B cell (primary cell): ENCODE measurements around the gene ALG1L2. TPM values are rescaled to one million over a fixed set of nuclear protein-coding genes. Genes with fewer than 3 reads are reported as not detected.
"Not testable (repeated sequence)": the region's sequence is repeated elsewhere in the genome, so short reads cannot be mapped to it uniquely, and the experiment has no call there.

Experiments
- ATAC-seq: fragments of 200-7000 bp; cut with Tn5 transposase; one replicate; pipeline ENCODE4 v1.10.0; 2021; ENCODE audit warnings: low read depth, mild to moderate bottlenecking, moderate number of reproducible peaks, moderate library complexity
- CTCF ChIA-PET: fragments of 350-600 bp; sonication (Branson Sonifier 250); formaldehyde crosslinking; loops from one replicate; lab custom pipeline; 2021; ENCODE audit warnings: antibody characterized with exemption, inconsistent platforms; lab: Charles Lee
- POLR2A ChIA-PET: fragments of 350-600 bp; sonication (Branson Sonifier 250); formaldehyde crosslinking; loops from one replicate; lab custom pipeline; 2021; ENCODE audit warnings: antibody characterized with exemption; lab: Charles Lee
- DNase-seq: peaks from one replicate; pipeline ENCODE4 v3.0.0; 2013
- H2AFZ ChIP-seq: 2 replicates; pipeline ENCODE4 v1.6.1; 2012; ENCODE audit warnings: mild to moderate bottlenecking, low read depth, low read length; ENCODE audit not compliant: insufficient read depth, poor library complexity, severe bottlenecking
- H3K27ac ChIP-seq, 2 donors: 1 replicate in 1 of 2; 2 replicates in 1 of 2; pipeline ENCODE4 v1.5.1; 2012 to 2013; ENCODE audit warnings: low read length in 2 of 2, mild to moderate bottlenecking in 2 of 2, moderate library complexity in 1 of 2
- H3K27me3 ChIP-seq, 4 experiments: fragments of 200-600 bp in 1 of 4; sonication (generic) in 1 of 4; replicated peaks in 1 of 4; 1 replicate in 2 of 4; 2 replicates in 2 of 4; pipeline versions ENCODE4 v1.6.1 to v1.7.0; 2013 to 2016; ENCODE audit warnings: low read length in 3 of 4, mild to moderate bottlenecking in 2 of 4, mixed read lengths in 1 of 4, moderate library complexity in 1 of 4; ENCODE audit not compliant: insufficient read depth in 4 of 4, control insufficient read depth in 3 of 4; ENCODE audit errors: control extremely low read depth in 1 of 4
- H3K36me3 ChIP-seq, 2 experiments: replicated peaks in 1 of 2; 1 replicate in 1 of 2; 2 replicates in 1 of 2; pipeline versions ENCODE4 v1.6.1 to v1.7.1; 2013; ENCODE audit warnings: low read length in 1 of 2; ENCODE audit not compliant: insufficient read depth in 2 of 2, control insufficient read depth in 1 of 2; ENCODE audit errors: control extremely low read depth in 1 of 2, extremely low read depth in 1 of 2
- H3K4me1 ChIP-seq, 2 donors: fragments of 200-600 bp in 1 of 2; sonication (generic) in 1 of 2; 1 replicate in 1 of 2; 2 replicates in 1 of 2; pipeline versions ENCODE4 v1.5.1 to v1.6.1; 2013 to 2017; ENCODE audit warnings: low read length in 2 of 2; ENCODE audit not compliant: control insufficient read depth in 2 of 2, insufficient read depth in 2 of 2
- H3K4me2 ChIP-seq: replicated peaks from 2 replicates; pipeline ENCODE3; 2012; ENCODE audit warnings: mild to moderate bottlenecking, low read depth, low read length; ENCODE audit not compliant: poor library complexity, severe bottlenecking
- H3K4me3 ChIP-seq, 5 experiments: fragments of 200-600 bp in 1 of 5; sonication (generic) in 1 of 5; 1 replicate in 3 of 5; 2 replicates in 2 of 5; pipeline versions ENCODE4 v1.5.1 to v1.7.0; 2011 to 2016; ENCODE audit warnings: low read length in 4 of 5, mild to moderate bottlenecking in 4 of 5, low read depth in 2 of 5, control low read depth in 1 of 5, moderate library complexity in 1 of 5; ENCODE audit not compliant: insufficient read depth in 1 of 5; ENCODE audit errors: control extremely low read depth in 1 of 5, extremely low read depth in 1 of 5
- H3K79me2 ChIP-seq: fragments of 200-600 bp; sonication (generic); one replicate; pipeline ENCODE4 v1.6.0; 2016; ENCODE audit warnings: low read length; ENCODE audit not compliant: control insufficient read depth, insufficient read depth
- H3K9ac ChIP-seq: fragments of 200-600 bp; sonication (generic); 2 replicates; pipeline ENCODE4 v1.6.1; 2017; ENCODE audit warnings: mild to moderate bottlenecking, low read length, moderate library complexity
- H3K9me3 ChIP-seq, 3 donors: one replicate each; pipeline versions ENCODE4 v1.6.1 to v1.7.1; 2013; ENCODE audit warnings: low read length in 2 of 3; ENCODE audit not compliant: control insufficient read depth in 2 of 3, insufficient read depth in 1 of 3; ENCODE audit errors: control extremely low read depth in 1 of 3
- H4K20me1 ChIP-seq: 2 replicates; pipeline ENCODE4 v1.6.0; 2012; ENCODE audit warnings: mild to moderate bottlenecking, low read length; ENCODE audit not compliant: insufficient read depth, control insufficient read depth, poor library complexity, severe bottlenecking
- H3K27ac Mint-ChIP-seq: one replicate; pipeline ENCODE4 v1.8.0; 2021; ENCODE audit warnings: mixed read lengths
- H3K27me3 Mint-ChIP-seq: one replicate; pipeline ENCODE4 v1.8.0; 2021; ENCODE audit warnings: mixed read lengths
- H3K4me1 Mint-ChIP-seq: one replicate; pipeline ENCODE4 v1.8.0; 2021; ENCODE audit warnings: mixed read lengths
- H3K4me3 Mint-ChIP-seq: one replicate; pipeline ENCODE4 v1.8.0; 2021; ENCODE audit warnings: mixed read lengths
- H3K9me3 Mint-ChIP-seq: one replicate; pipeline ENCODE4 v1.8.0; 2022; ENCODE audit warnings: mixed read lengths; ENCODE audit not compliant: insufficient read depth
- WGBS: methylation state at CpG from one replicate; pipeline ENCODE4 v1.1.5; 2013; ENCODE audit warnings: missing lambda C conversion rate; ENCODE audit not compliant: insufficient coverage; 5-methylcytosine and 5-hydroxymethylcytosine counted together
- intact Hi-C: fragments of 100-400 bp; cut with micrococcal nuclease; formaldehyde crosslinking; loops from one replicate; pipeline ENCODE4 v1.10.0; 2022
- polyA plus RNA-seq: library from polyadenylated mRNA; depleted of rRNA; stranded (reverse); fragments of >200 nt; gene quantifications from 2 replicates; pipeline ENCODE4 v1.2.3, GENCODE V29; 2012
- total RNA-seq, 2 donors: library from RNA; stranded (reverse); fragments of 120-200 nt in 1 of 2; gene quantifications; 1 replicate in 1 of 2; 2 replicates in 1 of 2; pipeline versions ENCODE4 v1.2.3 to v1.2.4, GENCODE V29; 2013 to 2022

The ALG1L2 gene
- total and polyA plus RNA-seq, 2 donors (not counting 1 experiment from before 2014, with no cell fraction given): 8.8 TPM; not detected in 1

DNA sequence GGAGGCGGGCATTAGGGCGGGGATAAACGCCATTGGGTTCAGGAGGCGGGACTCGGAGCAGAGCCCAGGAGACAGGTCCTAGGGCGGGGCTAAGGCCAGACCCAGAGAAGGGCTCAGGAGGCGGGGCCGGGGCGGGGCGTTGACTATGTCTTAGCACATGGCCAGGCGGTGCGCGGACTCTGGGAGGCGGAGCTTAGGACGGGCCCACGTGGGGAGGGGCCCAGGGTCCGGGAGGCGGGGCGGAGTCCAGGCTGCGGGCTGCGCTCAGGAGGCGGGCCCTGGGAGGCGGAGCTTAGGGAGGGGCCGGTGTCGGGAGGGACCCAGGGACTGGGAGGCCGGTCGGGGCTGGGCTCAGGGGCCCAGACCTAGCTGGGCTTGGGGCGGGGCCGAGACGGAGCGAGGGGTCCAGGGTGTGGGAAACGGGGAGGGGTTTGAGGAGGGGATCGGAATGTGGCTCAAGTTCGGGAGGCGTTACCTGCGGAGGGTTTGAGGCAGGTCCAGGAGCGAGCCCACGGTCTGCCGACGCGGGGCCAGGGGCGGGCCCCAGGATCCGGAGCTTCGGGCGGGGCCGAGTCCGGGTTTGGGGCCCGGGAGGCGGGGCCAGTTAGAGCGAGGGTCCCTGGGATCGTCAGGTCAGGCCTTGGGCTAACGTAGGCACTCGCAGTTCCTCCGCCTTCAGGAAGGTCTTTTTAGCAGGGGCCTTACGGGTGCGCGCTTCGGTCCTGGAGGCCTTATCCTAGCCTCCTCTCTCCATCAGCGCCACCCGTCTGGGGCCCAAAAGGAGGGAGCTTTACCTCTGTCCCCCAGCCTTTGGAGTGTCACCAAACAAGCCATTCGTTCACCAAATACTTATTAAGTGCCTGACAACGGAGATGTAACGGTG lies 30.5 kb downstream of the ALG1L2 start:
- H3K4me1 ChIP-seq: peaks cover 0 to 10% of the 10 kb centered on the region in 2 donors
- peak overlapping the region; percentile 58 for H3K9ac ChIP-seq
- POLR2A ChIA-PET: interaction anchor here (0.7 kb wide), 1 partner anchor 781 kb away, joined by 3 read pairs; no protein-coding TSS in a partner anchor
- peak; percentile 95 for DNase-seq
- intact Hi-C loops: loop anchor here (1.0 to 10.0 kb wide), 6 partner anchors 18 to 915 kb away; partner anchors contain the start of genes ASTE1, NEK11 and PIK3R4
- Mint-ChIP-seq H3K4me1 (peaks cover 14% of the 10 kb centered on the region), H3K4me3 (peak overlapping the region; percentile 99), H3K27ac (peak overlapping the region; percentile 100)
- H3K79me2 ChIP-seq, H3K9me3 Mint-ChIP-seq, CTCF ChIA-PET, H4K20me1 ChIP-seq, H3K27me3 Mint-ChIP-seq, H3K9me3 ChIP-seq, H3K36me3 ChIP-seq, H3K27me3 ChIP-seq: not testable (repeated sequence)
- H2AFZ ChIP-seq: peak overlapping the region; percentile 91
- WGBS: 0% methylated on average over 52 of the region's 63 CpGs
- H3K27ac ChIP-seq: peak overlapping the region; percentile 88
- ATAC-seq: peak; percentile 44
- peak overlapping the region; percentile 64 for H3K4me2 ChIP-seq
- H3K4me3 ChIP-seq: peak overlapping the region in 4 of 5 experiments; percentile 69 to 86 (median 77)

DNA sequence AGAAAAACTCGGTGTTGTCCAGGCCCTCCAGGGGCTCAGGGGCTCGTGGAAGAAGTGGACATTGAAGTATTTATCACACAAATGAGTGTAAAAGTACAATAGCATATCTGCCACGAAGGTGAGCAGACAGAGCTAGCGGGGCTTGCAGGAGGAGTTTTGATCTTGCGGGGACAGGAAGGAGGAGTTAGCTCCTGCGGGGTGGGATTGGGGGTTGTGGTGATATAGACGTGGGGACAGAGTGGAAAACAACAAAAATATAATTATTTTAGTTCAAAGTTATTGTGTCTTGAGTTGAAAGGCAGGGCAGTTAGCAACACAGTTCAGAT lies 31.1 kb downstream of the ALG1L2 start:
- H3K79me2 ChIP-seq, POLR2A ChIA-PET, DNase-seq, H3K9me3 ChIP-seq, H3K36me3 ChIP-seq, H3K9me3 Mint-ChIP-seq, H4K20me1 ChIP-seq, CTCF ChIA-PET, H3K27me3 Mint-ChIP-seq, H3K27me3 ChIP-seq, ATAC-seq: not testable (repeated sequence)
- H2AFZ ChIP-seq: peak overlapping the region; percentile 91
- intact Hi-C loops: loop anchor here (5.0 to 10.0 kb wide), 5 partner anchors 420 to 915 kb away; partner anchors contain the start of genes ASTE1, NEK11 and PIK3R4
- peaks cover 0 to 10% of the 10 kb centered on the region in 2 donors for H3K4me1 ChIP-seq
- peak overlapping the region in 4 of 5 experiments; percentile 69 to 86 (median 77) for H3K4me3 ChIP-seq
- peak overlapping the region; percentile 64 for H3K4me2 ChIP-seq
- peak overlapping the region; percentile 99 for H3K4me3 Mint-ChIP-seq
- H3K9ac ChIP-seq: peak overlapping the region; percentile 58
- H3K27ac ChIP-seq: peak overlapping the region; percentile 38 to 88
- H3K4me1 Mint-ChIP-seq: peaks cover 14% of the 10 kb centered on the region
- peak overlapping the region; percentile 100 for H3K27ac Mint-ChIP-seq
- WGBS: no CpG with 5 or more reads among the region's 7 CpGs

DNA sequence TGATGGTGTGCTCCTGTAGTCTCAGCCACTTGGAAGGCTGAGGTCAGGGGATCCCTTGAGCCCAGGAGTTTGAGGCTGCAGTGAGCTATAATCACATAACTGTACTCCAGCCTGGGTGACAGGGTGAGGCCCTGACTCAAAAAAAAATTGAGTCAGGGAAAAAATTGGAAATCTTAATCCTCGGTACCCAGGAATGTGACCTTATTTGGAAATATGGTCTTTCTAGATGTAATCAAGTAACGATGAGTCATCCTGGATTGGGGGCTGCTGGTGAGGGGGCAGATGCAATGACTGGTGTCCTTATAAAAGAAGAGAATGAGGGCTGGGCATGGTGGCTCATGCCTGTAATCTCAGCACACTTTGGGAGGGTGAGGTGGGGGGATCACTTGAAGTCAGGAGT lies 33.8 kb downstream of the ALG1L2 start:
- H3K9ac ChIP-seq, H3K4me2 ChIP-seq, H4K20me1 ChIP-seq, H3K27me3 Mint-ChIP-seq, H3K9me3 Mint-ChIP-seq, CTCF ChIA-PET, H3K27ac Mint-ChIP-seq, H3K4me3 Mint-ChIP-seq, H3K27ac ChIP-seq, DNase-seq, H3K9me3 ChIP-seq, H3K27me3 ChIP-seq, H3K36me3 ChIP-seq, ATAC-seq, H3K79me2 ChIP-seq, H2AFZ ChIP-seq, H3K4me3 ChIP-seq, POLR2A ChIA-PET: not testable (repeated sequence)
- WGBS: 100% methylated on average over 2 of the region's 2 CpGs
- H3K4me1 Mint-ChIP-seq: peaks cover 14% of the 10 kb centered on the region
- H3K4me1 ChIP-seq: peaks cover 0 to 10% of the 10 kb centered on the region in 2 donors
- intact Hi-C loops: loop anchor here (10.0 kb wide), 1 partner anchor 629 kb away; the partner anchor contains the start of gene PIK3R4
